Measurements from ENCODE around the gene HARS2. TPM values are rescaled to one million over a fixed set of nuclear protein-coding genes. Genes with fewer than 3 reads are reported as not detected.
"Not testable (repeated sequence)": the region's sequence is repeated elsewhere in the genome, so short reads cannot be mapped to it uniquely, and the experiment has no call there.

Gene HARS2
- total RNA-seq, 4 donors from 2014 or later, result 25.2 to 36.0 (median 27.0) TPM

DNA sequence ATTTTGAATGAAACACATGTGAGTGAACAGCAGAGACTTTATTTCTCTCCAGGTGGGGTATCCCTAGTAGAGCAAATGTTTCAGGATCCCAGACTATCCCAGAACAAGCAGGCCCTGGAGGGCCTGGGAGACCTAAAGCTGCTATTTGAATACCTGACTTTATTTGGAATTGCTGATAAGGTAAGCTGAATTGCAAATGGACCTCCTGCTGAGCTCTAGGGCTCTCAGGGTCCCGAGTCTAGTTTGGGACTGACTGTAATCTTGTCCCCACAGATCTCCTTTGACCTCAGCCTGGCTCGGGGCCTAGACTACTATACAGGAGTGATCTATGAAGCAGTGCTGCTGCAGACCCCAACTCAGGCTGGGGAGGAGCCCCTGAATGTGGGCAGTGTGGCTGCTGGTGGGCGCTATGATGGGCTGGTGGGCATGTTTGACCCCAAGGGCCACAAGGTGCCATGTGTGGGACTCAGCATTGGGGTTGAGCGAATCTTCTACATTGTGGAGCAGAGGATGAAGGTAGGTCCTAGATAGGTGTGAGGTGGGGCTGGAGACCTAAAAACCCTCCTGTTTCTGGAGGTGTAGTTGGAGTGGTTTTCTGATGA, 5.7 kb downstream of the HARS2 start:
- no peak overlapping the region for H3K4me3 ChIP-seq
- peaks cover 5 to 65% of the 10 kb centered on the region in 2 donors for H3K36me3 ChIP-seq
- H3K9me3 ChIP-seq, result no peaks in the 10 kb centered on the region
- no peak for TF ChIP-seq POLR2A (IDR thresholded peaks at IDR 0.05)
- TF ChIP-seq, protein P1, sequence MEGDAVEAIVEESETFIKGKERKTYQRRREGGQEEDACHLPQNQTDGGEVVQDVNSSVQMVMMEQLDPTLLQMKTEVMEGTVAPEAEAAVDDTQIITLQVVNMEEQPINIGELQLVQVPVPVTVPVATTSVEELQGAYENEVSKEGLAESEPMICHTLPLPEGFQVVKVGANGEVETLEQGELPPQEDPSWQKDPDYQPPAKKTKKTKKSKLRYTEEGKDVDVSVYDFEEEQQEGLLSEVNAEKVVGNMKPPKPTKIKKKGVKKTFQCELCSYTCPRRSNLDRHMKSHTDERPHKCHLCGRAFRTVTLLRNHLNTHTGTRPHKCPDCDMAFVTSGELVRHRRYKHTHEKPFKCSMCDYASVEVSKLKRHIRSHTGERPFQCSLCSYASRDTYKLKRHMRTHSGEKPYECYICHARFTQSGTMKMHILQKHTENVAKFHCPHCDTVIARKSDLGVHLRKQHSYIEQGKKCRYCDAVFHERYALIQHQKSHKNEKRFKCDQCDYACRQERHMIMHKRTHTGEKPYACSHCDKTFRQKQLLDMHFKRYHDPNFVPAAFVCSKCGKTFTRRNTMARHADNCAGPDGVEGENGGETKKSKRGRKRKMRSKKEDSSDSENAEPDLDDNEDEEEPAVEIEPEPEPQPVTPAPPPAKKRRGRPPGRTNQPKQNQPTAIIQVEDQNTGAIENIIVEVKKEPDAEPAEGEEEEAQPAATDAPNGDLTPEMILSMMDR (IDR thresholded peaks at IDR 0.05 in 4 of 5, conservative IDR thresholded peaks at IDR 0.05 in 1 of 5), result no peak
- in situ Hi-C loops (cut with MboI; ENCODE audit: low sequenced_read_pairs in 4 of 4) (no loop called here), intact Hi-C loops (cut with DNase I; ENCODE audit: low total_unique reads) (no loop called here)
- H3K27me3 ChIP-seq, result no peaks in the 10 kb centered on the region
- DNase-seq (no peak), ATAC-seq (no peak)
- H3K27ac ChIP-seq, result no peak overlapping the region
- H3K4me1 ChIP-seq, result peaks cover 26 to 34% of the 10 kb centered on the region in 2 donors

DNA sequence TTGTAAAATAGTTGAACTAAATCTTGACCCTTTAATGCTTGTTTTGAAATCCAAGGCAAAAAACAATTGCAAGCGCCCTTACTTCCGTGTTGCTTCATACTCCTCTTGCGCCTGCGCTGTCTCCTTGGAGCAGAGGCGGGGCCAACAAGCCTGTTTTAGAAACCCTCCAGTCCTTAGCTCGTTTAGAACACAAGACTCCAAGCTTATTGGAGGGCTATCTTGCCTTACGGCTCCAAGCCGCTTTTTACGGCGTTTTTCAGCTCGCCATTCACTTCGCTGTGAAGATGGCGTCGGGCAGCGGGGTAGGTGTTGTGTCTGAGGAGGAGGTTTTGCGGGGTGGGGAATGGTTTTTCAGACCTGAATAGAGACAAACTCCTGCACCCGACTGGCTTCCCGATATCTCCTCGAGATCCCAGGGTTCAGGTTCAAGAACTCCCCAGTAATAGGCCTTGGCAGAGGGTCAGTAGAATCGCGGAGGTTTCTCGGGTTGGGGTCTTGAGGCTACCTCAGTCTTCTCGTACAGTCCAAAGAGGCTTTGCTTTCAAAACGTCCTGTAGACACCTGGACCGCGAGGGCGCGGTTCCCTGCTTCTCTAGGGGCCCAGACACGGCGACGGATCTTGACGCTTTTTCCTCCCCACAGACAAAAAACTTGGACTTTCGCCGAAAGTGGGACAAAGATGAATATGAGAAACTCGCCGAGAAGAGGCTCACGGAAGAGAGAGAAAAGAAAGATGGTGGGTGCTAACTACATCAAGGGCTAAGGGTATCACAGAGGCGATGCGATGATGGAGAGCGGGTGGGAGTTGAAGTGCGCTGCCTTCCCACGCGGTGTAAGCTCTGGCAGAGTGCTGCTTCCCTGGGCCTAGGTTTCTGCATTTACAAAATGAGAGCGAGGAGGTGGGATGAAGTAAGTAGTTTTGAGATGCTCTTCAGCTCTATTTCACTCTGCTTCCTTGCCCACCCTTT, 9.2 kb downstream of the HARS2 start, which contains the start of gene ZMAT2:
TSS of gene ZMAT2 (plus strand) at position 271 of the 968 bp plus-strand sequence. CDS start at position 285, 14 bp downstream.
- H3K27me3 ChIP-seq, result no peaks in the 10 kb centered on the region
- in situ Hi-C loops (cut with MboI; ENCODE audit: low sequenced_read_pairs in 4 of 4), result loop anchor here in 1 of 4 donors (25.0 kb wide), 1 partner anchor 862 kb away; no protein-coding TSS in a partner anchor
- H3K9me3 ChIP-seq, result no peaks in the 10 kb centered on the region
- TF ChIP-seq POLR2A (IDR thresholded peaks at IDR 0.05), result peak; percentile 84 to 87
- TF ChIP-seq, protein P1 (IDR thresholded peaks at IDR 0.05 in 4 of 5, conservative IDR thresholded peaks at IDR 0.05 in 1 of 5), result no peak
- intact Hi-C loops (cut with DNase I; ENCODE audit: low total_unique reads), result loop anchor here (1.0 to 5.0 kb wide), 2 partner anchors 11 to 153 kb away; partner anchors contain the start of gene EIF4EBP3
- peak; percentile 92 to 96 for DNase-seq
- H3K4me1 ChIP-seq, result peaks cover 15 to 16% of the 10 kb centered on the region in 2 donors
- peaks cover 12 to 81% of the 10 kb centered on the region in 2 donors for H3K36me3 ChIP-seq
- ATAC-seq, result peak; percentile 100
- H3K27ac ChIP-seq, result peak within 1 kb of the TSS; percentile 79 to 89 (median 82)
- H3K4me3 ChIP-seq, result peak within 1 kb of the TSS; percentile 66 to 98 (median 80)

DNA sequence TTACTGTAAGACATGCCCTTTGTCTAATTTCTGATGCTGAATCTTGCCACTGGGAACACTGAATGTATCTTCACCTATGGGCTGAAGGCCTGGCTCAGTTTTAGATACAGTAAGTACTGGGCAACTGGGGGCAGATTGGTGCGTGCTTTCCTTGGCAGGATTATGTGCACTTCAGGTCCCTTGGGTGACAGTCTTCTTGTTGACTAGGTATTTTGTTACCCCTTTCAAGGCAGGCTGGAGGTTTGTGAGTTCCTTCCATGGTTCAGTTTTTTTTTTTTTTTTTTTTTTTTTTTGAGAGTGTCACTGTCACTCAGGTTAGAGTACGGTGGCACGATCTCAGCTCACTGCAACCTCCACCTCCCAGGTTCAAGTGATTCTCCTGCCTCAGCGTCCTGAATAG, 16.6 kb downstream of the HARS2 start:
- peaks cover 0 to 13% of the 10 kb centered on the region in 2 donors for H3K4me1 ChIP-seq
- H3K27ac ChIP-seq, result peak overlapping the region; percentile 65 to 81 (median 69)
- intact Hi-C loops (cut with DNase I; ENCODE audit: low total_unique reads), result loop anchor here (2.0 kb wide), 1 partner anchor 69 kb away; the partner anchor contains the start of gene TMCO6

DNA sequence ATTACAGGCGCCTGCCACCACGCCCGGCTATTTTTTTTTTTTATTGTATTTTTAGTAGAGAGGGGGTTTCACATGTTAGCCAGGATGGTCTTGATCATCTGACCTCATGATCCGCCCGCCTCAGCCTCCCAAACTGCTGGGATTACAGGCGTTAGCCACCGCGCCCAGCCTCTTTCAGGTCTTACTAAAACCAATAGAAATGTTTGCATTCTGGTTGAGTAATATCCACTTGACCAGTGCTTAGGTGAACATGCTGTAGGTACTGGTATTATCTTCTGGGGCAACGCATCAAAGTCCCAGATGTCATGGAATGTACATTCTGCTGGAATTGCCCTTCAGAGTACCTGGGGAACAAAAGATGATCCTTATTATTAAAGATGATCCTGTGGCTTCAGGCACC, 17.5 kb downstream of the HARS2 start:
- ATAC-seq; intact Hi-C loops (cut with DNase I; ENCODE audit: low total_unique reads); H3K27ac ChIP-seq; DNase-seq; H3K9me3 ChIP-seq; H3K27me3 ChIP-seq; H3K4me3 ChIP-seq: not testable (repeated sequence)
- in situ Hi-C loops (cut with MboI; ENCODE audit: low sequenced_read_pairs in 4 of 4), result loop anchor here in 1 of 4 donors (25.0 kb wide), 1 partner anchor 854 kb away; no protein-coding TSS in a partner anchor
- H3K4me1 ChIP-seq, result peaks cover 0 to 13% of the 10 kb centered on the region in 2 donors
- H3K36me3 ChIP-seq, result peaks cover 6 to 24% of the 10 kb centered on the region in 2 donors

More for the DNA sequence above, 16.6 kb downstream of the HARS2 start:
- Histone ChIP-seq H3K4me3 (no peak overlapping the region), H3K9me3 (no peaks in the 10 kb centered on the region), H3K27me3 (no peaks in the 10 kb centered on the region), H3K36me3 (peaks cover 6 to 34% of the 10 kb centered on the region in 2 donors)
- in situ Hi-C loops (cut with MboI; ENCODE audit: low sequenced_read_pairs in 4 of 4), result loop anchor here in 1 of 4 donors (25.0 kb wide), 1 partner anchor 854 kb away; no protein-coding TSS in a partner anchor
- TF ChIP-seq, protein P1 (IDR thresholded peaks at IDR 0.05 in 4 of 5, conservative IDR thresholded peaks at IDR 0.05 in 1 of 5), result no peak
- TF ChIP-seq POLR2A (IDR thresholded peaks at IDR 0.05), result no peak
- ATAC-seq (no peak), DNase-seq (no peak)
